ENCODE measurements around the gene LRRC8E.
"Not testable (repeated sequence)": the region's sequence is repeated elsewhere in the genome, so short reads cannot be mapped to it uniquely, and the experiment has no call there.

Gene LRRC8E

DNA sequence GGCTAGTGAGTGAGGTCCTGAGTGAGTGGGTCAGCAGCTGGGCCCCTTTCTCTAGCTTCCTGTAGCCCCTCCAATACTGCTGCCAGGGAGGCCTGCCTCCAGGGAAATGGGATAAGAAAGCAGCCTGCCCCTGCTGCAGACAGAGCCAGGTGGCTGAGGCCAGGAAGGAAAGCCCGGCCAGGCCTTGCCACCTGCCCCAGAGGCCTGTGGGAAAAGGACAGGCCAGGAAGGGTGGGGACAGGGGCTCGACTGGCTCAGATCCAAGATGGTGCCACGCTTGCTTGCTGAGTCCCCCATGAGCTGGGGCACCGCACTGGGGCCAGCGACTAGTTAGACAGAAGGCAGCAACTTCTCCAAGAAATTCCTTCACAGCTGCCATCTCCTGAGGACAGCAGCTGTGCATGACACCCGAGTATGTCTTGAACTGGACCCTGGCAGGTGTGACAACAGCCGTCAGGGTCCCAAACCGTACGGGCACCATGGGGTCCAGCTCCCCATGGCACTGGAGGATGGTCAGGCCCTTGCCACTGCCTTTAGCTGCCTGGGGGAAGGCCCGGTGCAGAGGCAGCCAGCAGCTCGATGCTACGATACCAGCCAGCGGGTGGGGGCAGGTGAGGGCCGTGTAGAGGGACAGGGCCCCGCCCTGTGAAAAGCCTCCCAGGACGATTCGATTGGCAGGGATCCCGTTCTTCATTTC is 9.1 kb upstream of the LRRC8E start:
- H3K9me3 ChIP-seq (ENCODE audit: control insufficient read depth in 2 of 2, low read length in 2 of 2), result peaks cover 0 to 3% of the 10 kb centered on the region in 2 donors
- no peak overlapping the region for H3K9ac ChIP-seq (ENCODE audit: low read length in 2 of 2)
- H3K4me1 ChIP-seq (ENCODE audit: control insufficient read depth, insufficient read depth, low read length), result no peaks in the 10 kb centered on the region
- no peak overlapping the region for H3K27ac ChIP-seq (ENCODE audit: low read length)
- no peak overlapping the region for H3K4me3 ChIP-seq (ENCODE audit: low read length in 2 of 2)
- no peaks in the 10 kb centered on the region for H3K36me3 ChIP-seq (ENCODE audit: control insufficient read depth in 2 of 2, insufficient read depth in 2 of 2, low read length in 2 of 2)
- H3K27me3 ChIP-seq (ENCODE audit: control insufficient read depth in 1 of 2, insufficient read depth in 2 of 2, low read length in 2 of 2), result peaks cover 7 to 8% of the 10 kb centered on the region in 2 donors

DNA sequence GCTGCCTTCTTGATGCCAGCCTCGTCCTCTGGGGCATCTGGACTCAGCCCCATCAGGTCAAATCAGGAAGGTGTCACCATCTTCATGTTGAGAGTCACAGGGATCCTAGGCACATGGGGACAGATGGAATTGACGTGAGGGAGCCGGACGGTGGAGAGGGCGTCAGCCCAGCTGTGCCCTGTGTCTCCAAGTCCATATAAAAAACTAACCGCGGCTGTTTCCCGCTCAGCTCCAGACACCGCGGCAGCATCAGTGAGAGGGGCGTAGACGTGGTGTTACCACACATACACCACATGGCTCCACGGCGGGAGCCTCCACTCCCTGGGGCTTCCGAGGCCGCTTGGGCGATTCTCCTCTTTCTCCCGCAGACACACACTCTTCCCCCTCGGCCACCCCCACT is 8.5 kb upstream of the LRRC8E start:
- peaks cover 0 to 3% of the 10 kb centered on the region in 2 donors for H3K9me3 ChIP-seq (ENCODE audit: control insufficient read depth in 2 of 2, low read length in 2 of 2)
- no peaks in the 10 kb centered on the region for H3K4me1 ChIP-seq (ENCODE audit: control insufficient read depth, insufficient read depth, low read length)
- H3K36me3 ChIP-seq (ENCODE audit: control insufficient read depth in 2 of 2, insufficient read depth in 2 of 2, low read length in 2 of 2), result no peaks in the 10 kb centered on the region
- no peak overlapping the region for H3K9ac ChIP-seq (ENCODE audit: low read length in 2 of 2)
- no peak overlapping the region for H3K27ac ChIP-seq (ENCODE audit: low read length)
- H3K27me3 ChIP-seq (ENCODE audit: control insufficient read depth in 1 of 2, insufficient read depth in 2 of 2, low read length in 2 of 2), result peaks cover 3% of the 10 kb centered on the region in 2 donors
- H3K4me3 ChIP-seq (ENCODE audit: low read length in 2 of 2), result no peak overlapping the region

DNA sequence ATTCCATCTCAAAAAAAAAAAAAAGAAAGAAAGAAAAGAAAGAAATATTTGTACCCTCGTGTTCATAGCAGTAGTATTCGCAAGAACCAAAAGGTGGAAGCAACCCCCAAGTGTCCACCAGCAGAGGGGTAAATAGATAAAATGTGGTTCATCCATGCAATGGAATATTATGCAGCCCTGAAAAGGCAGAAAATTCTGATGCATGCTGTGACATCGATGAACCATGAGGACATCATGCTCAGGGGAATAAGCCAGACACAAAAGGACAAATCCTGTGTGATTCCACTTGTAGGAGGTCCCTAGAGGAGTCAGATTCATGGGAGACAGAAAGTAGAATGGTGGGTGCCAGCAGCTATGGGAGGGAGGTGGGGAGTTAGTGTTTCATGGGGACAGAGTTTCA is 6.4 kb upstream of the LRRC8E start:
- no peak overlapping the region for H3K9ac ChIP-seq (ENCODE audit: low read length in 2 of 2)
- H3K27ac ChIP-seq (ENCODE audit: low read length), result no peak overlapping the region
- H3K27me3 ChIP-seq (ENCODE audit: control insufficient read depth in 1 of 2, insufficient read depth in 2 of 2, low read length in 2 of 2), result no peaks in the 10 kb centered on the region
- no peaks in the 10 kb centered on the region for H3K36me3 ChIP-seq (ENCODE audit: control insufficient read depth in 2 of 2, insufficient read depth in 2 of 2, low read length in 2 of 2)
- no peak overlapping the region for H3K4me3 ChIP-seq (ENCODE audit: low read length in 2 of 2)
- no peaks in the 10 kb centered on the region for H3K4me1 ChIP-seq (ENCODE audit: control insufficient read depth, insufficient read depth, low read length)
- H3K9me3 ChIP-seq (ENCODE audit: control insufficient read depth in 2 of 2, low read length in 2 of 2), result peaks cover 0 to 3% of the 10 kb centered on the region in 2 donors

DNA sequence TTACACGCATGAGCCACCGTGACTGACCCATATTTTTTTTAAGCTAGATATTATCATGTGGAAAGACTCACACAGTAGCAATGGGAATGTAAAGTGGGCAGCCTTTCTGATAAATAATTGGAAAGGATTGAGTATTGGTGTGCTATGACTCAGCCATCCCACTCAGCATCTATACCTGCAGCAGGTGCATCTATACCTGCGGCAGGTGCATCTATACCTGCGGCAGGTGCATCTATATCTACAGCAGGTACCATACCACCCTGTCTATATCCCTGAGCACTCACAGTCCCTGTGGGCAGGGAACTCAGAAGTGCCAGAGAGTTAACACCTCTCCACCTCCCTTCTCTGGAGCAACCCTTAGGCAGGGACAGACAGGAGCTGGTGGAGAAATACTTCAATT is 5.2 kb upstream of the LRRC8E start:
- Histone ChIP-seq H3K36me3 (ENCODE audit: control insufficient read depth in 2 of 2, insufficient read depth in 2 of 2, low read length in 2 of 2) (no peaks in the 10 kb centered on the region), H3K4me3 (ENCODE audit: low read length in 2 of 2) (no peak overlapping the region), H3K9me3 (ENCODE audit: control insufficient read depth in 2 of 2, low read length in 2 of 2) (peaks cover 0 to 3% of the 10 kb centered on the region in 2 donors), H3K9ac (ENCODE audit: low read length in 2 of 2) (no peak overlapping the region), H3K27me3 (ENCODE audit: control insufficient read depth in 1 of 2, insufficient read depth in 2 of 2, low read length in 2 of 2) (peaks cover 4 to 5% of the 10 kb centered on the region in 2 donors), H3K4me1 (ENCODE audit: control insufficient read depth, insufficient read depth, low read length) (no peaks in the 10 kb centered on the region), H3K27ac (ENCODE audit: low read length) (no peak overlapping the region)

DNA sequence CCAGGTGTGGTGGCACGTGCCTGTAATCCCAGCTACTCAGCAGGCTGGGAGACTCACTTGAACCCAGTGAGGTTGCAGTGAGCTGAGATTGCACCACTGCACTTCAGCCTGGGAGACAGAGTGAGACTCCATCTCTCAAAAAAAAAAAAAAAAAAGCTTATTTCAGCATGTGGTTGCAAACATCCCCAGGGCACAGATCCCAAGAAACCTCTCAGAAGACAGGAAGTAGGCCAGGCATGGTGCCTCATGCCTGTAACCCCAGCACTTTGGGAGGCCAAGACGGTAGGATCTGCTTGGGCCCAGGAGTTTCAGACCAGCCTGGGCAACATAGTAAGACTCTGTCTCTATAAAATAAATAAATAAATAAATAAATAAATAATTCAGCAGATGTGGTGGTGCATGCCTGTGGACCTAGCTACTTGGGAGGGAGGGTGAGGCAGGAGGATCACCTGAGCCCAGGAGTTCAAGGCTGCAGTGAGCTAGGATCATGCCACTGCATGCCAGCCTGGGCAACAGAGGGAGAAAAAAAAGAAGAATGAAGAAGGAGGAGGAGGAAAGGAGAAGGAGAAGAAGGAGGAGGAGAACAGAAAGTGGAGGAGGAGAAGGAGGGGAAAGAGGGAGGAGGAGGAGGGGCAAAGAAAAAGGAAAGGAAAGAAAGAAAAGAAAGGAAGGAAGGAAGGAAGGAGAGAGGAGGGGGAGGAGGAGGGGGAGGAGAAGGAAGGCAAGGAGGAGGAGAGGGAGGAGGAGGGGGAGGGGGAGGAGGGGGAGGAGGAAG is 4.3 kb upstream of the LRRC8E start:
- Histone ChIP-seq H3K27me3 (ENCODE audit: control insufficient read depth in 1 of 2, insufficient read depth in 2 of 2, low read length in 2 of 2) (peaks cover 9 to 13% of the 10 kb centered on the region in 2 donors), H3K4me3 (ENCODE audit: low read length in 2 of 2) (no peak overlapping the region), H3K36me3 (ENCODE audit: control insufficient read depth in 2 of 2, insufficient read depth in 2 of 2, low read length in 2 of 2) (no peaks in the 10 kb centered on the region), H3K9me3 (ENCODE audit: control insufficient read depth in 2 of 2, low read length in 2 of 2) (peaks cover 0 to 3% of the 10 kb centered on the region in 2 donors), H3K9ac (ENCODE audit: low read length in 2 of 2) (no peak overlapping the region), H3K4me1 (ENCODE audit: control insufficient read depth, insufficient read depth, low read length) (no peaks in the 10 kb centered on the region), H3K27ac (ENCODE audit: low read length) (no peak overlapping the region)

DNA sequence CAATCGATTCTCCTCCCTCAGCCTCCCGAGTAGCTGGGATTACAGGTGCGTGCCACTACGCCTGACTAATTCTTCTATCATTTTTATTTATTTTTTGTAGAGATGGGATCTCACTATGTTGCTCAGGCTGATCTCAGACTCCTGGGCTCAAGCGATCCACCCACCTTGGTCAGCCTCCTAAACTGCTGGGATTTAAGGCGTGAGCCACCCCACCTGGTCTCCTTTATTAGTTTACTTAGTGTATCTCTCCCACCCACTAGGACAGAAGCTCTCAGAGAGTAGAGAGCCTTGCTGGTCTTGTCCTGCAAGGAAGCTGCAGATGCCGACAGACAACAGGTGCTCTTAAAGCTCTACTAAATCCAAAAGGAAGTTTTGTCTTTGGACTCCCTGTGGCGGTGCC is 2.5 kb upstream of the LRRC8E start:
- H3K36me3 ChIP-seq (ENCODE audit: control insufficient read depth in 2 of 2, insufficient read depth in 2 of 2, low read length in 2 of 2), result no peaks in the 10 kb centered on the region
- no peak overlapping the region for H3K27ac ChIP-seq (ENCODE audit: low read length)
- no peak overlapping the region for H3K4me3 ChIP-seq (ENCODE audit: low read length in 2 of 2)
- H3K9me3 ChIP-seq (ENCODE audit: control insufficient read depth in 2 of 2, low read length in 2 of 2), result peaks cover 0 to 3% of the 10 kb centered on the region in 2 donors
- peaks cover 10 to 13% of the 10 kb centered on the region in 2 donors for H3K27me3 ChIP-seq (ENCODE audit: control insufficient read depth in 1 of 2, insufficient read depth in 2 of 2, low read length in 2 of 2)
- no peaks in the 10 kb centered on the region for H3K4me1 ChIP-seq (ENCODE audit: control insufficient read depth, insufficient read depth, low read length)
- H3K9ac ChIP-seq (ENCODE audit: low read length in 2 of 2), result no peak overlapping the region

DNA sequence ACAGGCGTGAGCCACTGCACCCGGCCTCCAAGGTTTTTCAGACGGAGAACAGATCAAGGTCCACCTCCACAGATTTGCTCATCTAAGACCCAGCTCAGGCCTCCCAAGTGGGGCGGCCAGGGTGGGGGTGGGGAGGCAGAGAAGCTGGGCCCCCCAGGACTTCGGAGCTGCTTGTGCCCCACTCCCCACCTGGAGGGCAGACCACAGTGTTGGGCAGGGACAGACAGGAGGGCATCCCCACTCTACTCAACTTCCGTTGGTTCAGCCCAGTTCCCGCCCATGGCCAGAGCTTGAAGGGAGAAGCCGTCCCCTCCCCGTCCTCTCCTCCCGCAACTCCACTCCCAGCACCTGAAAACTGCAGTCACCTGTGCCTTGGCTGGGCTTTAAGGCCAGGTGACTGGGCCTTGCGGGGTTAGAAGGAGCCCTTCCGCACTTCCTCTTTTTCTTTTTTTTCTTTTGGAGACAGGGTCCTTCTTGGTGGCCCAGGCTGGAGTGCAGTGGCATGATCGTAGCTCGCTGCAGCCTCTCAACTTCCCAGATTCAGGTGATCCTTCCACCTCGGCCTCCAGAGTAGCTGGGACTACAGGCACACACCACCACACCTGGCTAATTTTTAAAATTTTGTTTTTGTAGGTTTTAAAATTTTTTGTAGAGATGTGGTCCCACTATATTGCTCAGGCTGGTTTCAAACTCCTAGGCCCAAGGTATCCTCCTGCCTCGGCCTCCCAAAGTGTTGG is 734 bp upstream of the LRRC8E start:
- Histone ChIP-seq H3K9me3 (ENCODE audit: control insufficient read depth in 2 of 2, low read length in 2 of 2) (no peaks in the 10 kb centered on the region), H3K9ac (ENCODE audit: low read length in 2 of 2) (no peak overlapping the region), H3K27me3 (ENCODE audit: control insufficient read depth in 1 of 2, insufficient read depth in 2 of 2, low read length in 2 of 2) (peaks cover 10 to 13% of the 10 kb centered on the region in 2 donors)

DNA sequence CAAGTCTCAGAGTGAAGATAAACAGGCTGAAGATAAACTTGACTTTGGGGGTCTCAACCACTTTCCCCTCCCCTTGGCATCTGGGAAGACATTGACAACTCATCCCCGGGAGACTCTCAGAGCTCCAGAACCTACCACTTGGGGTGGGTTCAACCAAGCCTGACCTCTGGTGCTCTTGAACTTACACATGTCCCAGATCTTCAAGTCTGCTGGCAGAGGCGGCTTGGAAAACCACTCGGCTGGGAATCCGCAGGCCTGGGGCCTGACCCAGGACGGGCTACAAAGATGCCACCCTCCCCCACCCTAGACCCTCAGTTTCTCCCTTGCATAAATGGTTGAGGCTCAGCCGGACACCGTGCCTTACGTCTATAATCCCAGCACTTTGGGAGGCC is 512 bp downstream of the LRRC8E start:
- no peak overlapping the region for H3K9ac ChIP-seq (ENCODE audit: low read length in 2 of 2)

More for the DNA sequence above, 734 bp upstream of the LRRC8E start:
- no peaks in the 10 kb centered on the region for H3K36me3 ChIP-seq (ENCODE audit: control insufficient read depth in 2 of 2, insufficient read depth in 2 of 2, low read length in 2 of 2)
- H3K4me3 ChIP-seq (ENCODE audit: low read length in 2 of 2), result no peak overlapping the region
- H3K4me1 ChIP-seq (ENCODE audit: control insufficient read depth, insufficient read depth, low read length), result no peaks in the 10 kb centered on the region
- H3K27ac ChIP-seq (ENCODE audit: low read length), result no peak overlapping the region

DNA sequence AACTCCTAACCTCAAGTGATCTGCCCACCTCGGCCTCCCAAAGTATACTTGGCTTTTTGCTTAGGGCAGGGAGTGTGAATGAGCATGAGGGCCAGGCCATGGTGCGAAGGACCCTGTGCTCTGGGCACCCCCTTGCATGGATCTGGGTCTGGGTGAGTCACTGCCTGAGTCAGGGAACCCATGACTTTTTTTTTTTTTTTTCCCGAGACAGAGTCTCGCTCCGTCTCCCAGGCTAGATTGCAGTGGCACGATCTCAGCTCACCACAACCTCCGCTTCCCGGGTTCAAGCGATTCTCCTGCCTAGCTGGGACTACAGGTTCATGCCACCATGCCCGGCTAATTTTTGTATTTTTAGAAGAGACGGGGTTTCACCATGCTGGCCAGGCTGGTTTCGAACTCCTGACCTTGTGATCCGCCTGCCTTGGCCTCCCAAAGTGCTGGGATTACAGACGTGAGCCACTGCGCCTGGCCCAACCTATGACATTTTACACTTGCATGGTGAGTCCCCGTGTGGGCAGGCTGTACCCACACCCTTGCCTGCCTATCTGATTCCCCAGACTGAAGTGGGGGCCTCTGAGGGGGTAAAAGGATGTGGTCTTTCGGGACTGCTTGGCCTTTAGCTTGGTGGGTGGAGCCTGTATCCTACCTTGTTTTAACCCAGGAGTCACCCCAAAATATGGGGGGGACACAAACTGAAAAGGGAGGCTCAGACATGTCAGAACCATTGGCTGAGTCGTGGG is 5.2 kb downstream of the LRRC8E start:
- peaks cover 7 to 18% of the 10 kb centered on the region in 2 donors for H3K27me3 ChIP-seq (ENCODE audit: control insufficient read depth in 1 of 2, insufficient read depth in 2 of 2, low read length in 2 of 2)
- H3K9ac ChIP-seq (ENCODE audit: low read length in 2 of 2); H3K36me3 ChIP-seq (ENCODE audit: control insufficient read depth in 2 of 2, insufficient read depth in 2 of 2, low read length in 2 of 2); H3K4me1 ChIP-seq (ENCODE audit: control insufficient read depth, insufficient read depth, low read length); H3K4me3 ChIP-seq (ENCODE audit: low read length in 2 of 2); H3K27ac ChIP-seq (ENCODE audit: low read length); H3K9me3 ChIP-seq (ENCODE audit: control insufficient read depth in 2 of 2, low read length in 2 of 2): not testable (repeated sequence)

More for the DNA sequence above, 512 bp downstream of the LRRC8E start:
- Histone ChIP-seq H3K4me3 (ENCODE audit: low read length in 2 of 2) (no peak overlapping the region), H3K27me3 (ENCODE audit: control insufficient read depth in 1 of 2, insufficient read depth in 2 of 2, low read length in 2 of 2) (peaks cover 13% of the 10 kb centered on the region in 2 donors), H3K36me3 (ENCODE audit: control insufficient read depth in 2 of 2, insufficient read depth in 2 of 2, low read length in 2 of 2) (no peaks in the 10 kb centered on the region), H3K27ac (ENCODE audit: low read length) (no peak overlapping the region), H3K4me1 (ENCODE audit: control insufficient read depth, insufficient read depth, low read length) (no peaks in the 10 kb centered on the region), H3K9me3 (ENCODE audit: control insufficient read depth in 2 of 2, low read length in 2 of 2) (no peaks in the 10 kb centered on the region)

DNA sequence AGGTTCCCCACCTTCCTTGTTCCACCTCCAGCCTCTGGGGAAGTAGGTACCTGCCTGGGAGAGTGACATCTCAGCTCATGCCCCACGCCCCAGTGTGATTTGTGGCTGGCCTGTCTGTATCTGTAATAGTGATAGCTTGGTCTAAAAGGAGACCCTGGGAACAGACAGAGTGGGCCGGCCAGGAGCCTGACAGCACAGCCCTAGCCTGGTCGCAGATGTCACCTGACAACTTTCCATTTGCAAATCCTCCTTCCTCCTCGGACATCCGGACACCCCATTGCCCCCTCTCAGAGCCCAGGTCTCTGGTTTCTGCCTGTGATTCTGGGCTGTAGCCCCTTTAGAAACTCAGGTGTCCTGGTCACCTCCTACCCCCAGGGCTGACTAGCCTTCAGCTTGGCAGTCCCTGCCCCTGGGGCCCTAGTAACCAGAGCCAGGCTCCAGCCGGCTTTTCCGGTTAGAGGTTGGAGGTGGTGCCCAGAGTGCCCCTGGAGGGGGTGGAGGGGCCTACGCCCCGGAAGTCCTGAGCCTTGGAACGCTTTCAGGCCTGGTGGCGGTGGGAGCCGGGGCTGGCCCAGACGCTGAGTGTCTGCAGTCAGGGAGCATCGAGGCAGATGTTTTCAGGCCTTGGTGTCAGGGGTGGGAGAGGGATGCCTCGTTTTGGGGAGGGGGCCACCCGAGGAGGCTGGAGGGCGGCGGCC is 6.5 kb downstream of the LRRC8E start:
- no peak overlapping the region for H3K9ac ChIP-seq (ENCODE audit: low read length in 2 of 2)
- no peak overlapping the region for H3K27ac ChIP-seq (ENCODE audit: low read length)

More for the DNA sequence above, 6.5 kb downstream of the LRRC8E start:
- no peak overlapping the region for H3K4me3 ChIP-seq (ENCODE audit: low read length in 2 of 2)
- peaks cover 2 to 12% of the 10 kb centered on the region in 2 donors for H3K27me3 ChIP-seq (ENCODE audit: control insufficient read depth in 1 of 2, insufficient read depth in 2 of 2, low read length in 2 of 2)
- no peaks in the 10 kb centered on the region for H3K36me3 ChIP-seq (ENCODE audit: control insufficient read depth in 2 of 2, insufficient read depth in 2 of 2, low read length in 2 of 2)
- no peaks in the 10 kb centered on the region for H3K4me1 ChIP-seq (ENCODE audit: control insufficient read depth, insufficient read depth, low read length)
- no peaks in the 10 kb centered on the region for H3K9me3 ChIP-seq (ENCODE audit: control insufficient read depth in 2 of 2, low read length in 2 of 2)
